ENCODE results near the gene TTLL6. TPM values are rescaled to one million over a fixed set of nuclear protein-coding genes. Genes with fewer than 3 reads are reported as not detected.

TTLL6 gene
- total RNA-seq (0.42 TPM), polyA plus RNA-seq (0.41 TPM)
- long read RNA-seq, donor 1 = 0 reads
- long read RNA-seq, donor 2 = 0 reads
- long read RNA-seq, donor 3, partial matches to known transcripts = 20 of 34 reads
- long read RNA-seq, donor 3, other reads (novel, unspliced or antisense) = 14 of 34 reads
- long read RNA-seq, donor 4 = 0 reads
- long read RNA-seq, donor 5, partial matches to known transcripts = 6 of 6 reads
- long read RNA-seq, donor 5, other reads (novel, unspliced or antisense) = 0 of 6 reads
- long read RNA-seq, donor 6 = 0 reads
- long read RNA-seq, donor 7 = 0 reads
- long read RNA-seq, donor 8 = 0 reads
- long read RNA-seq, donor 9 = 0 reads
- long read RNA-seq, donor 10 = 0 reads

GRCh38 chr17:48816774-48817590 is at the start of gene TTLL6:
TSS of gene TTLL6 (minus strand) at chr17:48817229. CDS start at chr17:48817072, 157 bp downstream.
- no peaks in the 10 kb centered on the region for H3K36me3 ChIP-seq (ENCODE audit: control insufficient read depth in 2 of 2, insufficient read depth in 2 of 2, low read length in 1 of 2)
- peak in 7 of 9 donors; percentile 45 to 91 (median 78) for DNase-seq (ENCODE audit: low read depth in 6 of 9, low spot score in 9 of 9)
- peaks cover 0 to 6% of the 10 kb centered on the region in 2 donors for H3K9me3 ChIP-seq (ENCODE audit: control insufficient read depth in 2 of 2, insufficient read depth in 1 of 2, low read length in 1 of 2)
- H3K27me3 ChIP-seq (ENCODE audit: control insufficient read depth in 2 of 2, insufficient read depth in 1 of 2, low read length in 1 of 2) = peaks cover 8 to 64% of the 10 kb centered on the region in 2 donors
- peak within 1 kb of the TSS; percentile 14 to 40 for H3K4me3 ChIP-seq (ENCODE audit: low read length in 2 of 2)
- H3K27ac ChIP-seq (ENCODE audit: low read depth in 1 of 2, low read length in 1 of 2) = no peak within 1 kb of the TSS
- 2% methylated on average over 64 of the region's 64 CpGs for WGBS
- H3K4me1 ChIP-seq (ENCODE audit: control insufficient read depth in 2 of 2, insufficient read depth in 2 of 2, low read length in 2 of 2) = peaks cover 2 to 13% of the 10 kb centered on the region in 2 donors

GRCh38 chr17:48860456-48860855 is 43.4 kb upstream of the TTLL6 start:
- H3K27ac ChIP-seq (ENCODE audit: low read depth in 1 of 2, low read length in 1 of 2) = no peak overlapping the region
- peaks cover 0 to 3% of the 10 kb centered on the region in 2 donors for H3K4me1 ChIP-seq (ENCODE audit: control insufficient read depth in 2 of 2, insufficient read depth in 2 of 2, low read length in 2 of 2)
- no peak overlapping the region for H3K4me3 ChIP-seq (ENCODE audit: low read length in 2 of 2)
- 97% methylated on average over 4 of the region's 4 CpGs for WGBS
- DNase-seq (ENCODE audit: low read depth in 6 of 9, low spot score in 9 of 9) = no peak
- peaks cover 43 to 59% of the 10 kb centered on the region in 2 donors for H3K36me3 ChIP-seq (ENCODE audit: control insufficient read depth in 2 of 2, insufficient read depth in 2 of 2, low read length in 1 of 2)
- H3K9me3 ChIP-seq (ENCODE audit: control insufficient read depth in 2 of 2, insufficient read depth in 1 of 2, low read length in 1 of 2) = no peaks in the 10 kb centered on the region
- H3K27me3 ChIP-seq (ENCODE audit: control insufficient read depth in 2 of 2, insufficient read depth in 1 of 2, low read length in 1 of 2) = no peaks in the 10 kb centered on the region

GRCh38 chr17:48860034-48860433 is 43.0 kb upstream of the TTLL6 start:
- Histone ChIP-seq H3K27me3 (ENCODE audit: control insufficient read depth in 2 of 2, insufficient read depth in 1 of 2, low read length in 1 of 2) (no peaks in the 10 kb centered on the region), H3K4me3 (ENCODE audit: low read length in 2 of 2) (no peak overlapping the region), H3K4me1 (ENCODE audit: control insufficient read depth in 2 of 2, insufficient read depth in 2 of 2, low read length in 2 of 2) (peaks cover 0 to 7% of the 10 kb centered on the region in 2 donors), H3K27ac (ENCODE audit: low read depth in 1 of 2, low read length in 1 of 2) (no peak overlapping the region), H3K36me3 (ENCODE audit: control insufficient read depth in 2 of 2, insufficient read depth in 2 of 2, low read length in 1 of 2) (peaks cover 47 to 62% of the 10 kb centered on the region in 2 donors), H3K9me3 (ENCODE audit: control insufficient read depth in 2 of 2, insufficient read depth in 1 of 2, low read length in 1 of 2) (no peaks in the 10 kb centered on the region)
- WGBS = 98% methylated on average over 3 of the region's 3 CpGs
- no peak for DNase-seq (ENCODE audit: low read depth in 6 of 9, low spot score in 9 of 9)

GRCh38 chr17:48856122-48856821 is 39.2 kb upstream of the TTLL6 start:
- Histone ChIP-seq H3K27me3 (ENCODE audit: control insufficient read depth in 2 of 2, insufficient read depth in 1 of 2, low read length in 1 of 2) (no peaks in the 10 kb centered on the region), H3K4me1 (ENCODE audit: control insufficient read depth in 2 of 2, insufficient read depth in 2 of 2, low read length in 2 of 2) (peaks cover 0 to 11% of the 10 kb centered on the region in 2 donors), H3K27ac (ENCODE audit: low read depth in 1 of 2, low read length in 1 of 2) (peak overlapping the region in 1 of 2 donors; percentile 7), H3K4me3 (ENCODE audit: low read length in 2 of 2) (no peak overlapping the region), H3K9me3 (ENCODE audit: control insufficient read depth in 2 of 2, insufficient read depth in 1 of 2, low read length in 1 of 2) (no peaks in the 10 kb centered on the region), H3K36me3 (ENCODE audit: control insufficient read depth in 2 of 2, insufficient read depth in 2 of 2, low read length in 1 of 2) (peaks cover 38 to 54% of the 10 kb centered on the region in 2 donors)
- WGBS = 33% methylated on average over 3 of the region's 3 CpGs
- no peak for DNase-seq (ENCODE audit: low read depth in 6 of 9, low spot score in 9 of 9)

- Histone ChIP-seq H3K27me3 (ENCODE audit: control insufficient read depth in 2 of 2, insufficient read depth in 1 of 2, low read length in 1 of 2) (no peaks in the 10 kb centered on the region), H3K27ac (ENCODE audit: low read depth in 1 of 2, low read length in 1 of 2) (no peak overlapping the region), H3K4me3 (ENCODE audit: low read length in 2 of 2) (no peak overlapping the region), H3K4me1 (ENCODE audit: control insufficient read depth in 2 of 2, insufficient read depth in 2 of 2, low read length in 2 of 2) (peaks cover 0 to 14% of the 10 kb centered on the region in 2 donors), H3K9me3 (ENCODE audit: control insufficient read depth in 2 of 2, insufficient read depth in 1 of 2, low read length in 1 of 2) (no peaks in the 10 kb centered on the region), H3K36me3 (ENCODE audit: control insufficient read depth in 2 of 2, insufficient read depth in 2 of 2, low read length in 1 of 2) (peaks cover 31 to 46% of the 10 kb centered on the region in 2 donors)
- no peak for DNase-seq (ENCODE audit: low read depth in 6 of 9, low spot score in 9 of 9)
- WGBS = 90% methylated on average over 7 of the region's 7 CpGs
These were observed 37.9 kb upstream of the TTLL6 start for GRCh38 chr17:48854774-48855476.

- WGBS = over 99% methylated on average over 4 of the region's 4 CpGs
- Histone ChIP-seq H3K27me3 (ENCODE audit: control insufficient read depth in 2 of 2, insufficient read depth in 1 of 2, low read length in 1 of 2) (no peaks in the 10 kb centered on the region), H3K4me3 (ENCODE audit: low read length in 2 of 2) (no peak overlapping the region), H3K4me1 (ENCODE audit: control insufficient read depth in 2 of 2, insufficient read depth in 2 of 2, low read length in 2 of 2) (peaks cover 0 to 14% of the 10 kb centered on the region in 2 donors), H3K9me3 (ENCODE audit: control insufficient read depth in 2 of 2, insufficient read depth in 1 of 2, low read length in 1 of 2) (no peaks in the 10 kb centered on the region), H3K36me3 (ENCODE audit: control insufficient read depth in 2 of 2, insufficient read depth in 2 of 2, low read length in 1 of 2) (peaks cover 50 to 60% of the 10 kb centered on the region in 2 donors), H3K27ac (ENCODE audit: low read depth in 1 of 2, low read length in 1 of 2) (peak overlapping the region in 1 of 2 donors; percentile 7)
- peak in 2 of 9 donors; percentile 10 to 52 for DNase-seq (ENCODE audit: low read depth in 6 of 9, low spot score in 9 of 9)
These were observed 33.8 kb upstream of the TTLL6 start for GRCh38 chr17:48850792-48851323.

- no peak for DNase-seq (ENCODE audit: low read depth in 6 of 9, low spot score in 9 of 9)
- peaks cover 9 to 21% of the 10 kb centered on the region in 2 donors for H3K4me1 ChIP-seq (ENCODE audit: control insufficient read depth in 2 of 2, insufficient read depth in 2 of 2, low read length in 2 of 2)
- H3K9me3 ChIP-seq (ENCODE audit: control insufficient read depth in 2 of 2, insufficient read depth in 1 of 2, low read length in 1 of 2) = no peaks in the 10 kb centered on the region
- no peaks in the 10 kb centered on the region for H3K27me3 ChIP-seq (ENCODE audit: control insufficient read depth in 2 of 2, insufficient read depth in 1 of 2, low read length in 1 of 2)
- H3K27ac ChIP-seq (ENCODE audit: low read depth in 1 of 2, low read length in 1 of 2) = no peak overlapping the region
- H3K4me3 ChIP-seq (ENCODE audit: low read length in 2 of 2) = no peak overlapping the region
- WGBS = 96% methylated on average over 6 of the region's 6 CpGs
- peaks cover 30 to 35% of the 10 kb centered on the region in 2 donors for H3K36me3 ChIP-seq (ENCODE audit: control insufficient read depth in 2 of 2, insufficient read depth in 2 of 2, low read length in 1 of 2)
These were observed 26.3 kb upstream of the TTLL6 start for GRCh38 chr17:48843187-48843900.

- H3K27ac ChIP-seq (ENCODE audit: low read depth in 1 of 2, low read length in 1 of 2) = no peak overlapping the region
- no peaks in the 10 kb centered on the region for H3K27me3 ChIP-seq (ENCODE audit: control insufficient read depth in 2 of 2, insufficient read depth in 1 of 2, low read length in 1 of 2)
- no peak for DNase-seq (ENCODE audit: low read depth in 6 of 9, low spot score in 9 of 9)
- H3K36me3 ChIP-seq (ENCODE audit: control insufficient read depth in 2 of 2, insufficient read depth in 2 of 2, low read length in 1 of 2) = peaks cover 25 to 29% of the 10 kb centered on the region in 2 donors
- 97% methylated on average over 3 of the region's 3 CpGs for WGBS
- no peaks in the 10 kb centered on the region for H3K9me3 ChIP-seq (ENCODE audit: control insufficient read depth in 2 of 2, insufficient read depth in 1 of 2, low read length in 1 of 2)
- H3K4me1 ChIP-seq (ENCODE audit: control insufficient read depth in 2 of 2, insufficient read depth in 2 of 2, low read length in 2 of 2) = peaks cover 9 to 26% of the 10 kb centered on the region in 2 donors
- no peak overlapping the region for H3K4me3 ChIP-seq (ENCODE audit: low read length in 2 of 2)
These were observed 25.7 kb upstream of the TTLL6 start for GRCh38 chr17:48842746-48843145.
